Lung (tissue), 12 donors: ENCODE results near the gene CCDC85C. TPM values are rescaled to one million over a fixed set of nuclear protein-coding genes. Genes with fewer than 3 reads are reported as not detected.

ENCODE experiments used
- ATAC-seq: fragments of 200-7000 bp; cut with Tn5 transposase; one replicate; pipeline ENCODE4 v1.9.1; 2020; ENCODE audit warnings: moderate number of reproducible peaks; ENCODE audit not compliant: insufficient read depth, low FRiP score
- DNase-seq, 3 donors: peaks; one replicate each; pipeline ENCODE4 v3.0.0-alpha.2; 2013 to 2017
- H3K27ac ChIP-seq, 2 donors: one replicate each; pipeline ENCODE4 v1.5.1; 2013; ENCODE audit warnings: mild to moderate bottlenecking in 2 of 2, moderate library complexity in 2 of 2, control low read depth in 1 of 2, inconsistent platforms in 1 of 2, low read depth in 1 of 2, low read length in 1 of 2
- H3K27me3 ChIP-seq, 3 donors: one replicate each; pipeline ENCODE4 v1.5.1; 2013; ENCODE audit warnings: low read length in 2 of 3; ENCODE audit not compliant: control insufficient read depth in 3 of 3, insufficient read depth in 3 of 3
- H3K36me3 ChIP-seq, 4 donors: one replicate each; pipeline ENCODE4 v1.5.1; 2013; ENCODE audit warnings: low read length in 4 of 4, mild to moderate bottlenecking in 1 of 4, moderate library complexity in 1 of 4; ENCODE audit not compliant: control insufficient read depth in 4 of 4, insufficient read depth in 4 of 4
- H3K4me1 ChIP-seq, 5 donors: one replicate each; pipeline ENCODE4 v1.5.1; 2013; ENCODE audit warnings: low read length in 5 of 5, mild to moderate bottlenecking in 2 of 5, moderate library complexity in 1 of 5; ENCODE audit not compliant: control insufficient read depth in 5 of 5, insufficient read depth in 5 of 5
- H3K4me3 ChIP-seq: one replicate; pipeline ENCODE4 v1.5.1; 2013; ENCODE audit warnings: mild to moderate bottlenecking, control low read depth, moderate library complexity
- H3K9ac ChIP-seq, 2 donors: one replicate each; pipeline ENCODE4 v1.5.1; 2013; ENCODE audit warnings: low read length in 2 of 2, control low read depth in 1 of 2; ENCODE audit not compliant: insufficient read depth in 1 of 2
- H3K9me3 ChIP-seq, 4 donors: one replicate each; pipeline ENCODE4 v1.5.1; 2013; ENCODE audit warnings: low read length in 3 of 4, mild to moderate bottlenecking in 1 of 4, moderate library complexity in 1 of 4; ENCODE audit not compliant: control insufficient read depth in 4 of 4, insufficient read depth in 3 of 4
- CTCF ChIP-seq: IDR thresholded peaks from 2 replicates; pipeline ENCODE4 v1.5.1; 2012; ENCODE audit warnings: mild to moderate bottlenecking; ENCODE audit errors: control extremely low read depth, extremely low read depth
- WGBS, 2 donors: extraction: QIAGEN DNeasy Blood & Tissue Kit; methylation state at CpG; one replicate each; pipeline ENCODE4 v1.1.7; 2013; 5-methylcytosine and 5-hydroxymethylcytosine counted together
- polyA plus RNA-seq, 2 donors: library from polyadenylated mRNA; stranded (reverse); fragments of 200-250 nt; gene quantifications; one replicate each; pipeline ENCODE4 v1.2.1, GENCODE V29; 2013
- total RNA-seq, 2 donors: library from RNA; depleted of rRNA in 1 of 2; stranded (reverse); fragments of >200 nt in 1 of 2; gene quantifications; one replicate each; pipeline ENCODE4 v1.2.1, GENCODE V29; 2014 to 2021
- donor health status: control.
- donor health status: control.
- donor health status: Bipolar disorder and iron deficiency.
- donor health status: healthy.
- donor health status: DM: yes; HTN: yes; CAD: no.

Gene CCDC85C
- total and polyA plus RNA-seq, 4 donors = 2.8 to 19.8 (median 17.6) TPM

GRCh38 chr14:99563749-99564129, 40.3 kb downstream of the CCDC85C start:
- Histone ChIP-seq H3K36me3 (no peaks in the 10 kb centered on the region), H3K27ac (no peak overlapping the region), H3K9ac (no peak overlapping the region), H3K4me1 (peaks cover 5 to 45% (median 40%) of the 10 kb centered on the region in 5 donors), H3K4me3 (no peak overlapping the region), H3K27me3 (no peaks in the 10 kb centered on the region), H3K9me3 (peaks cover 0 to 2% (median 0%) of the 10 kb centered on the region in 4 donors)
- DNase-seq (no peak), ATAC-seq (no peak)
- no peak for TF ChIP-seq CTCF
- 86 to 89% methylated on average over 6 of the region's 6 CpGs for WGBS, 2 donors

- Histone ChIP-seq H3K9ac (no peak overlapping the region), H3K27me3 (no peaks in the 10 kb centered on the region), H3K4me3 (no peak overlapping the region), H3K27ac (no peak overlapping the region), H3K36me3 (no peaks in the 10 kb centered on the region), H3K9me3 (peaks cover 0 to 2% (median 0%) of the 10 kb centered on the region in 4 donors), H3K4me1 (peaks cover 5 to 41% (median 35%) of the 10 kb centered on the region in 5 donors)
- DNase-seq (peak; percentile 61 to 65 (median 64)), ATAC-seq (peak; percentile 79)
- TF ChIP-seq CTCF = peak; percentile 37
- 47 to 55% methylated on average over 23 of the region's 23 CpGs for WGBS, 2 donors
Observed at GRCh38 chr14:99562856-99563748, 40.9 kb downstream of the CCDC85C start.

- H3K27ac ChIP-seq = peak overlapping the region in 1 of 2 donors; percentile 11
- ATAC-seq = no peak
- no peak for TF ChIP-seq CTCF
Observed at GRCh38 chr14:99561864-99562263, 42.1 kb downstream of the CCDC85C start.

More at GRCh38 chr14:99561864-99562263, 42.1 kb downstream of the CCDC85C start:
- Histone ChIP-seq H3K4me3 (no peak overlapping the region), H3K36me3 (no peaks in the 10 kb centered on the region), H3K4me1 (peaks cover 5 to 40% (median 29%) of the 10 kb centered on the region in 5 donors), H3K9me3 (peaks cover 0 to 2% (median 0%) of the 10 kb centered on the region in 4 donors), H3K27me3 (no peaks in the 10 kb centered on the region), H3K9ac (no peak overlapping the region)
- DNase-seq = no peak
- WGBS, 2 donors = 67 to 74% methylated on average over 10 of the region's 10 CpGs
